ENCODE measurements around the gene PCYOX1L.

Gene PCYOX1L

DNA sequence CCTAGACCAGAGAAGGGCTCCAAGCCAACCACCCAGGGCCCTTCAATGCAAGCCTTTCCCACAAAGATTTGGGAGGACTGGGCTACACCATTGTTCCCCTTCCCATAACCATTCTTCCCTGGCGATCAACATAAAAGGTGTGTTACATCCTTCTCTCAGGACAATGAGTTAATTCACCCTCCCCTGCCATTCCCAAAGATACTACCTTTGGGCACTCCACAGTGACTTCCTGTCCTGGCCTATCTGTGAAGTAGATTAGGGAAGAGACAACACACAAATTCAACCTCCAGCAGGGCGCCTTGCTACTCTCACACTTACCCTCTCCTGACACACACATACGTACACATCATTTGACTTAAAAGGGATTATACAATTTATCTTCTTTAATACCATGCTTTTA is 44.4 kb downstream of the PCYOX1L start:
- TF ChIP-seq ZFP3 (CRISPR knock-in tag; IDR thresholded peaks at IDR 0.05): no peak
- TF ChIP-seq ZFP30 (CRISPR knock-in tag; IDR thresholded peaks at IDR 0.05): no peak
- no peak for TF ChIP-seq RARB (CRISPR knock-in tag; IDR thresholded peaks at IDR 0.05)
- no peak for TF ChIP-seq POU6F1 (CRISPR knock-in tag; IDR thresholded peaks at IDR 0.05; ENCODE audit: borderline replicate concordance, low read depth)
- no peak for TF ChIP-seq PATZ1 (CRISPR knock-in tag; IDR thresholded peaks at IDR 0.05; ENCODE audit: borderline replicate concordance)
- no peak for TF ChIP-seq BACH2 (CRISPR knock-in tag; IDR thresholded peaks at IDR 0.05; ENCODE audit: borderline replicate concordance)
- TF ChIP-seq ESRRG (CRISPR knock-in tag; IDR thresholded peaks at IDR 0.05): no peak
- TF ChIP-seq ZNF8 (CRISPR knock-in tag; IDR thresholded peaks at IDR 0.05): no peak
- no peak for TF ChIP-seq ZNF565 (CRISPR knock-in tag; conservative IDR thresholded peaks at IDR 0.05; ENCODE audit: low read depth)
- TF ChIP-seq TOX (CRISPR knock-in tag; IDR thresholded peaks at IDR 0.05; ENCODE audit: borderline replicate concordance): no peak
- TF ChIP-seq TCF4 (CRISPR knock-in tag; IDR thresholded peaks at IDR 0.05; ENCODE audit: borderline replicate concordance): no peak
- no peak for ATAC-seq

GRCh38 chr5:149403923-149404745 is 46.3 kb downstream of the PCYOX1L start:
- no peak for ATAC-seq
- TF ChIP-seq CSDC2 (CRISPR knock-in tag; IDR thresholded peaks at IDR 0.05): no peak
- no peak for TF ChIP-seq PATZ1 (CRISPR knock-in tag; IDR thresholded peaks at IDR 0.05; ENCODE audit: borderline replicate concordance)
- TF ChIP-seq RARB (CRISPR knock-in tag; IDR thresholded peaks at IDR 0.05): no peak
- no peak for TF ChIP-seq TOX (CRISPR knock-in tag; IDR thresholded peaks at IDR 0.05; ENCODE audit: borderline replicate concordance)
- no peak for TF ChIP-seq ARNTL (CRISPR knock-in tag; IDR thresholded peaks at IDR 0.05; ENCODE audit: borderline replicate concordance, low read depth)
- no peak for TF ChIP-seq POU6F1 (CRISPR knock-in tag; IDR thresholded peaks at IDR 0.05; ENCODE audit: borderline replicate concordance, low read depth)
- TF ChIP-seq TCF4 (CRISPR knock-in tag; IDR thresholded peaks at IDR 0.05; ENCODE audit: borderline replicate concordance): no peak
- TF ChIP-seq ISL1 (CRISPR knock-in tag; IDR thresholded peaks at IDR 0.05): no peak
- TF ChIP-seq, protein P1, sequence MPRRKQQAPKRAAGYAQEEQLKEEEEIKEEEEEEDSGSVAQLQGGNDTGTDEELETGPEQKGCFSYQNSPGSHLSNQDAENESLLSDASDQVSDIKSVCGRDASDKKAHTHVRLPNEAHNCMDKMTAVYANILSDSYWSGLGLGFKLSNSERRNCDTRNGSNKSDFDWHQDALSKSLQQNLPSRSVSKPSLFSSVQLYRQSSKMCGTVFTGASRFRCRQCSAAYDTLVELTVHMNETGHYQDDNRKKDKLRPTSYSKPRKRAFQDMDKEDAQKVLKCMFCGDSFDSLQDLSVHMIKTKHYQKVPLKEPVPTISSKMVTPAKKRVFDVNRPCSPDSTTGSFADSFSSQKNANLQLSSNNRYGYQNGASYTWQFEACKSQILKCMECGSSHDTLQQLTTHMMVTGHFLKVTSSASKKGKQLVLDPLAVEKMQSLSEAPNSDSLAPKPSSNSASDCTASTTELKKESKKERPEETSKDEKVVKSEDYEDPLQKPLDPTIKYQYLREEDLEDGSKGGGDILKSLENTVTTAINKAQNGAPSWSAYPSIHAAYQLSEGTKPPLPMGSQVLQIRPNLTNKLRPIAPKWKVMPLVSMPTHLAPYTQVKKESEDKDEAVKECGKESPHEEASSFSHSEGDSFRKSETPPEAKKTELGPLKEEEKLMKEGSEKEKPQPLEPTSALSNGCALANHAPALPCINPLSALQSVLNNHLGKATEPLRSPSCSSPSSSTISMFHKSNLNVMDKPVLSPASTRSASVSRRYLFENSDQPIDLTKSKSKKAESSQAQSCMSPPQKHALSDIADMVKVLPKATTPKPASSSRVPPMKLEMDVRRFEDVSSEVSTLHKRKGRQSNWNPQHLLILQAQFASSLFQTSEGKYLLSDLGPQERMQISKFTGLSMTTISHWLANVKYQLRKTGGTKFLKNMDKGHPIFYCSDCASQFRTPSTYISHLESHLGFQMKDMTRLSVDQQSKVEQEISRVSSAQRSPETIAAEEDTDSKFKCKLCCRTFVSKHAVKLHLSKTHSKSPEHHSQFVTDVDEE (CRISPR knock-in tag; IDR thresholded peaks at IDR 0.05): no peak
- TF ChIP-seq PPARA (CRISPR knock-in tag; IDR thresholded peaks at IDR 0.05; ENCODE audit: borderline replicate concordance): no peak
- TF ChIP-seq, protein P2, sequence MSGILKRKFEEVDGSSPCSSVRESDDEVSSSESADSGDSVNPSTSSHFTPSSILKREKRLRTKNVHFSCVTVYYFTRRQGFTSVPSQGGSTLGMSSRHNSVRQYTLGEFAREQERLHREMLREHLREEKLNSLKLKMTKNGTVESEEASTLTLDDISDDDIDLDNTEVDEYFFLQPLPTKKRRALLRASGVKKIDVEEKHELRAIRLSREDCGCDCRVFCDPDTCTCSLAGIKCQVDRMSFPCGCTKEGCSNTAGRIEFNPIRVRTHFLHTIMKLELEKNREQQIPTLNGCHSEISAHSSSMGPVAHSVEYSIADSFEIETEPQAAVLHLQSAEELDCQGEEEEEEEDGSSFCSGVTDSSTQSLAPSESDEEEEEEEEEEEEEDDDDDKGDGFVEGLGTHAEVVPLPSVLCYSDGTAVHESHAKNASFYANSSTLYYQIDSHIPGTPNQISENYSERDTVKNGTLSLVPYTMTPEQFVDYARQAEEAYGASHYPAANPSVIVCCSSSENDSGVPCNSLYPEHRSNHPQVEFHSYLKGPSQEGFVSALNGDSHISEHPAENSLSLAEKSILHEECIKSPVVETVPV (CRISPR knock-in tag; IDR thresholded peaks at IDR 0.05): no peak
- TF ChIP-seq ZFP30 (CRISPR knock-in tag; IDR thresholded peaks at IDR 0.05): no peak
- TF ChIP-seq ZC3H10 (CRISPR knock-in tag; IDR thresholded peaks at IDR 0.05): no peak
- TF ChIP-seq GLIS3 (CRISPR knock-in tag; IDR thresholded peaks at IDR 0.05): no peak
- TF ChIP-seq ZNF565 (CRISPR knock-in tag; conservative IDR thresholded peaks at IDR 0.05; ENCODE audit: low read depth): no peak
- no peak for TF ChIP-seq SNAI2 (CRISPR knock-in tag; IDR thresholded peaks at IDR 0.05)
- TF ChIP-seq ESRRG (CRISPR knock-in tag; IDR thresholded peaks at IDR 0.05): no peak
- no peak for TF ChIP-seq OSR1 (CRISPR knock-in tag; IDR thresholded peaks at IDR 0.05)

Measured in SK-N-SH treated with all-trans-retinoic acid at 6 μM for 48 hours (cell line).